GM18519 (cell line): ENCODE measurements around the gene ST6GAL2.

Source experiments
- ATAC-seq: cut with Tn5 transposase; IDR thresholded peaks from one replicate; pipeline ENCODE4 v1.9.1; 2021; ENCODE audit warnings: mild to moderate bottlenecking, moderate library complexity; ENCODE audit not compliant: unreplicated experiment, low FRiP score

The ST6GAL2 gene

DNA sequence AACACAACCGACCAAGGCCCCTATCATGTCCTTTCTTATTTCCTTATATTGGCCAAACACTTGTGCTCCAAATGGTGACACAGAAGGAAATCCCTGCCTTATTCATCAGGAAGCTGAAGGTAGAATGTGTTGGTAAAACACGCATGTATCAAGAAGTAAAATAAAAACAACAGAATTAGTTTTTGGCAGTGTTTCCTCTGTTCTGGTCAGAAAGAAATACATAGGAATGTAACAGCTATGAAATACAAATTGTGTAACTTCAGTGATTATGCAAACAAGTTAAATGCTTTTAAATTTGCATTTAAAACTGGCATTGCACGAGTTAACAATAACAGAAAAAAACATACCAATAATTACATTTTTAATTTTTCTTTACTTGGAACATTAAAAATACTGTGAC is 19.3 kb downstream of the ST6GAL2 start:
- ATAC-seq = no peak

DNA sequence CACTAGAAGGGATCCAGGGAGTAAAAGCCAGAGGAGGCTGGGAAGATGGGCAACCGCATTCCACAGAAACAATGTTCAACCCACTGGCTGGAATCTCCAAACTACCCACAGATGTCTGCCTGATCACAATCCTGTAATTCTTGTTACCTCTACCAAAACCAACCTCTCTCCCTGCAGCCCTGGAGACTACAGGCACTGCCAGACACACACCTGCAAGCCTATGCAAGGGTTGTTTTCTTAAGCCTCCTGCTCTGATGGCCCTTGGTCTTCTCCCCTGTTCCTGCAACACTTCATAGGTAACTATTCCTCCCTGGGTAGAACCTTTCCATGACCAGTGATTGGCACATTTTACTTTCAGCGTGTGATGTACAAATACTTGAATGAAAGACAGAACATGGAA is 21.9 kb downstream of the ST6GAL2 start:
- no peak for ATAC-seq

DNA sequence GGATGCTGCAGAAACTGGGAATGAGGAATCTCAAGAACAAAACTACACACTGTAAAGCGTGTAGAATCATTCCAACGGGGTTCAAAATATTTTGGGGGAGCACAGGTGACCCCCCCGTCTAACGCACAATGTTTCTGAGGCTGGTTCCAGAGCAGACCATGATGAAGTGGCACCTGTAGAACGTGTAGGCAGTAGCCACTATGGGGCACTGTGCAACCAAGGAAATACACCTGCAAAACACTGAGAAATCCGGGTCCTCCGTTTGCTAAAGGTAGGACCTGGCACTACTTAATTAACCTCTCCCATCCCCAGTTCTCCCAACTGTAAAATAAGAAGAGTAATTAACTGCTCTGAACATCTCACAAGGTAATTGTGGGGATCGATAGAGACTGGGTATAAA is 22.6 kb downstream of the ST6GAL2 start:
- ATAC-seq = no peak

DNA sequence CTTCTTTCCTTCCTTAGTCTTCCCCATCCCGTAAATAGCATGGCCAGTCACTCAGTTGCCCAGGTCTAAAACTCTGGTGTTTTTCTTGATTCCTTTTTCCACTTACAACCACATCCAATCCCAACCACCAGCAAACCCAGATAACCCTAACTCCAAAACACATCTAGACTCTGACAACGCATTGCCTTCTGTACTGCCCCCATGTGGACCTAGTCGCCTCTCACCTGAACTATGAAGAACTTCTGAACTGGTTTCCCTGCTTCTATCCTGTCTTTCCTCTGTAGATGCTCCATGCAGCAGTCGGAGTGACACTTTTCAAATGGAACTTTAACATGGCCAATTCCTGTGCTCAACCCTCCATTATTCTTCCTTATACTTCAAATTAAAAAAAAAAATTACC is 26.5 kb downstream of the ST6GAL2 start:
- no peak for ATAC-seq

DNA sequence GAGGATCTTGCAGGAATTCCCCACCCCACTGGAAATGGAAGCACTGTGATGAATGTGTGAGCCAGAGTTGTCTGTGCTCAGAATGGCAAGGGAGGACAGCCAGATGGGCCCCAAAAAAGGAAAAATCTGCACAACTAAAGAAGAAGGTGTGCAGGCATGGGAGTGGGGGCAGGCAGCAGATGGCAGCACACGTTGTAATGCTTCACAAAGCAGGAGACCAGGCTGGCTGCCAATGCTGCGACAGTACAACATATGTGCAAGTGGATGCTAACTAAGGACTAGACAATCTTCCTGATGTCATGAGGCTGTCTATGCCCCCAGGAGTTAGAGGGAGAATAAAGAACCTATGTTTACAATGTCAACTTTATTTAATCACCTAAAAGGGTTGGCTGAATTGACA is 27.2 kb downstream of the ST6GAL2 start:
- ATAC-seq = no peak

DNA sequence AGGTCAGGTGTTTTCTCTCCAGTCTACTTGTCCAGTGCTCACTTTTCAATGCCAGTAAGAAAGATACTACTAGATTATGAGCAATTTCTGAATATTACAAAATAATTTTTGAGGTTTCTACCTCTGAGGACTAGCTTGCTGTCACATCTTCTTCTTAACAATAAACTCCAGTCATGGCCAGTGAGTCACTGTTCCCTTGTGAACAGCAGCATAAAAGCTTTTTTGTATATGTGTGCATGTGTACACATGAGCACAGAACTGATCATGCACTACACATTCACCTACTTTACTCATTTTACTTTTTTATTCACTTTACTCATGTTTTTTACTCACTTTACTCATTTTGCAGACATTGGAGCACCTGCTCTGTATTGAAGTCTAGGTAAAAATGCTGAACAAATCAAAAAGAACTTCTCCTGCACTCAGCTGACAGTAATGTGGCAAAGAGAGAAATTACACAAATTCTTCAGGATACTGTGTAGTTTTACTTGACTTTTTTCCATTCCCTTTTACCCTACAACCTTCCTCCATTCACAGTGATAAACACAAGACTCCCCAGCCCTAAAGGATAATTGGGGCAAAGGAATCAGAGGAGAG is 28.0 kb downstream of the ST6GAL2 start:
- ATAC-seq = no peak

DNA sequence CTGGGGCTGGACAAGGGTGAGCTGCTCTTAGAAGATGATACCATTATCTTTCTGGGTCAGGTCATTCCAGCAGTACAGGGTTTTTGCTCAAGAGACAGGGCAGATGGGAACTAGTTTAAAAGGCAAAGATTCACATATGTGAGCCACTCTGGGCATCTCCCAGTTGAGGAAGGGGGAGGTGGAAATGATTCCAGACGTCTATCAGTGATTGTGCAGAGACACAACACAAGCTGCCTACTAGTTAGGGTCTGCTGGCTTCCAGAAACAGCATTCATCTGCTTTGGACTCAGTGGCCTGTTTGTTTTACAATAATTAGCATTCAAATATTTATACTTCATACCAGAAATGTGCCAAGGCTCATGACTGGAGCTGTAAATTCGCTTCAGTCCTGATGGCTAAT is 32.3 kb downstream of the ST6GAL2 start:
- ATAC-seq = no peak

DNA sequence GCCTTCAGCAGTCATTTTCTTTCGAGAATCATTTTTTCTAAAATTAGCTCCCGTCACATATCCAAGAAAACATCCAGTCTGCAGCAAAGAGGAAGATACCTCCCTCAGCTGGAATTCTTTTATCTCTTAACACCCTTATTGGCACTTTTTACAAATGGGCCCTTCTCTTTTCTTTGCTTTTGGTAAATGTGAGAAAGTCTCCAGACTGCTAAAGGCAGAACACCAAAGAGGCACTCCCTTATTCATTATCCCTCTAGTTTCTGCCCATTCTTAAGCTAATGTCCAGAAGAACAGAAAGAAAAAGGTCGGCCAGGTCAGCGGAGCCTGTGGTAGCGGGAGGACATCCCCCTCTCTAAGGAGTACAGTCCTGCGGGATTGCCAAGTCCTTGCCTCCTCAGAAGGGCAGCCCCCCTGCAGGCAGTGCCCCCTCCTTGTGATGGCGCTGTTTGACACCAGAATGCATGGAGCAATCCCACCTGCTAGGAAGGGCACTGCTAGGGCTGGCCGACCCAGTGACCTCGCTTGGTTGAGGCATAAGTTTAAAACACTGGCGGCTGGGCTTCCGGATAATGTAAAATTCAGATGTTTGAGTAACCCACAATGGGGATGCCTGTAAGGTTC is 34.0 kb downstream of the ST6GAL2 start:
- ATAC-seq = no peak

DNA sequence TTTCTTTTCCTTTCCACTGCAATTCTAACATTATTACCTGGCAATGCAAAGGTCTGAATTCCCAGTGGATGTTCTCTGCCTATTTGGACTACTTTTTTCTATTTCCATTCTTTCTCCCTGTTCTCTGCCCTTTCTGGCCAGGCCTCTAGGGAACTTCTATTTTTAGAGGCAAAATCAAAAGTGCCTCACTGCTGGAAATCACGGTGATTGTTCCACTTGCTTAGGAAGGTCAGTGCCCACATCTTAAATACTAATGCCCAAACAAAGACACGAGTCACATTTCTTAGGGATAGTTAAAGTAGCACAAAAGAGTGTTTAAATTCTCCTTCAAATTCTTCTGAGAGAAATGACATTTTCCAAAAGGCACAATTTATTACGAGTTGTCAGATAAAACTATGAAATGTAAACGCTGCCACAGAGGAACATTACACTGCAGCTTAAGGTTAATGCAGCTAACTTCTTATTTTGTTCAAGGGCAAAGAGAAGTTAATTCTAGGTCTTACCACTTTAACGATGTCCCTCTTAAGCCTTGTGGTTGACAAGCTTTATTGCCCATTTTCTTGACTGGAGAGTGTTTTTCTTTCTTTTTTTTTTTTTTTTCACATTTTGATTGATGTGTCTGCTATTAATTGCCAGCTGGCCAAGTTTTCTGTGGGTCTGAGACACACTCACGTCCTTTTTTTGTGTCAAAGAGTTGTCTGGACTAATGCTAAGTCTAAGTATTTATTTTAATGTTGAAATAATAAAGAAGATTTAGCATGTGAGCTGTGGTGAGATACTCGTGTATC is 34.7 kb downstream of the ST6GAL2 start:
- no peak for ATAC-seq

DNA sequence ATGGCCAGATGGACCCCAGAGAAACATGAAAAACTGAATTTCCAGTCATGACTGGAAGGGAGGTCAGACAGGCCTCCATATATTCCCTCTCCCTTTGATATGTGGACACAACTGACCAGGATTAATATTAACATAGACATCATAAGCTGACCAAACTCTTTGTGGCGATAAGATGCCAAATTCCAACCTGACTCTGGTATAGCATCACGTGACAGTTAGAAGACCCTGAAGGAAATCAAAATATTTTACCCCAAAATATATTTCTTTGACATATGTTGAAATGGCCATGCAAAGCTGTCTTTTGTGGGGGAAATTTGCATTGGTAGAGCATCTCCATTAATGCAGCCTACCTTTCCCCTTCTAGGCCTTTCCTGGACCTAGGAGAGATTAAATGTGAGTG is 36.7 kb downstream of the ST6GAL2 start:
- ATAC-seq = no peak

DNA sequence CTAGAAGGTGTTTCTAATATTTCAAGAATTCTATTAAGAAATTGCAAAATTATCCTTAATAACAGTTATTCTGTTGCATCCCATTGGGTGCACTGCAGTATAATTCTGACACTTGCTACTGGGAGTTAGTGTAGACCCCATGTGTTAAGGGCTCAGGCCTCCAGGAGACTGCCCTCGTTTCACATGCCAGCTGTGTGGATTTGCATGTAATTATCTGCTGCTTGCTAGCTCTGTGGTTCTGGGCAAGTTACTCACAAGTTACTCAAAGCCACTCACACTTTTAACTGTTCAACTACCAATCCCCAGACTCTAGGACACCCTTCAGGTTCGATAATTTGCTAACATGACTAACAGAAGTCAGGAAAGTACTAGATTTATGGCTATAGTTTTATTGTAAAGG is 38.6 kb downstream of the ST6GAL2 start:
- ATAC-seq = no peak

DNA sequence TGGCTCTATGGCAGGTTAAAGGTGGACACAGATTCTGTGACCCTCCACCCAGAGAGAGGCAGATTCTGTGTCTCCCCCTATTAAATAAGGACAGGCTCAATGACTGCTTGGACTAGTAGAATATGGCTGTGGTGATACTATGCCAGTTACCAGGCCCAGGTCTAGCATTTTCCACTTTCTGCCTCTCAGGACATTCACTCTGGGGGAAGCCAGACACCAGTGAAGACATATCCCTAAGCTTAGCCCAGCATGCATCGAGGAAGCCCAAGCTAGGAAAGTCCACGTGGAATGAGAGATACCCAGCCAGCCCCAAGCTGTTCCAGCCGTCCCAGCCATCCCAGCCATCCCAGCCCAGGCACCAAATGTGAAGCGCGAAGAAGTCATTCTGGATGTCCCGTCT is 40.3 kb downstream of the ST6GAL2 start:
- ATAC-seq = no peak

DNA sequence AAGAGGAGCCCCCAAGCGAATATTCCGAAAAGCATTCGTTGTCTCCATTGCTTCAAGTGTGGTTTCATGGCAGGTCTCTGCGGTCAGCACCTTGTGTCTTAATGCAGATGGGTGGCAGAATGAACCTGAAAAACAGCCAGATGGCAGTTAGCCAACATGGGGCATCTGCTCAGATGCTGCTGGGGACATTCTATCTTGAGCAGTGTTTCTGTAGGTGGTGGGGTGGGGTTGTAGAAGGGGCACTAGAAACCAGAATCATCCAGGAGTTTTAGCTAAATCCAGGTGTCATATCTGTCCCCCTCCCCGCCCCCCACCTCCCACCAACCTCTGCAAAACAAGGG is 42.1 kb downstream of the ST6GAL2 start:
- no peak for ATAC-seq

DNA sequence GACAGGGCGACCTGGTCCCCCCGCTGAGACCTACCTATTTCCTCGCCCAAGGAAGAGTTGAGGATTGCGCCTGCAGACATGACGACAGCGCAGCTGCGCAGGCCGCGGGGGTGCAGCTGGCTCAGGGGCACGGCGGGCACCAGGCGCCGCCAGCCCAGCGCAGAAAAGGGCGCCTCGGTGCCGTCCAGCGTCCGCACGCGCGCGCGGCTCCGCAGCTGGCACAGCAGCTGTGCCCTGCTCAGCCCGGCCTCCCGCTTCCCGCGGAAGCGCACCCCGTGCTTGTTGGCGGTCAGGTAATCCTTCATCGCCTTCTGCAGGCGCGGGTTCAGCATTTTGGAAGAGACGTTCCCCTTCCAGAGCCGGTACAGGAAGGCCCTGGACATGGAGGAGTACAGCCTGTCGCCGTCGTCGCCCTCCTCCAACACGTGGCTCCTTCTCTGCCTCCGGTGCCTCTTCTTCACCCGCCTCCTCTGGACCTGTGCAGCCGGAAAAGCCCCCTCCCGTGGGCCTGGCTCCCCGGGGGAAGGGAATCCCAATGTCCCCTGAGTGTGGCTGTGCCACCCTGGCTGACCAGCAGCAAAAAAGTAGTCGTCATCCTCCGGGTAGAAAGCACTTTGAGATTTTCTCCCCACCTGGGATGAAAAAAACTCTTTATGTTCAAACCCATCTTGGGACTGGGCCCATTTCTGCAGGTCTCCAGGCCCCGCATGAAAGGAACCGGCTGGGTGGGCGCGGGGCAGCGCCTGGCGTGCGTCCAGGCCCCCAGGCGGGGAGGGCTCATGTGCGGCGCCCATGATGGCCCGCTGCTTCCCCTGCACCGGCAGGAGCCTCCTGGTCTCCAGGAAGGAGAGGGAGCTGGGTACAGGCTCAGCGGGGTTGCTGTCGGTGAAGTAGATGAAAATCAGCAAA is 42.7 kb downstream of the ST6GAL2 start:
- no peak for ATAC-seq

DNA sequence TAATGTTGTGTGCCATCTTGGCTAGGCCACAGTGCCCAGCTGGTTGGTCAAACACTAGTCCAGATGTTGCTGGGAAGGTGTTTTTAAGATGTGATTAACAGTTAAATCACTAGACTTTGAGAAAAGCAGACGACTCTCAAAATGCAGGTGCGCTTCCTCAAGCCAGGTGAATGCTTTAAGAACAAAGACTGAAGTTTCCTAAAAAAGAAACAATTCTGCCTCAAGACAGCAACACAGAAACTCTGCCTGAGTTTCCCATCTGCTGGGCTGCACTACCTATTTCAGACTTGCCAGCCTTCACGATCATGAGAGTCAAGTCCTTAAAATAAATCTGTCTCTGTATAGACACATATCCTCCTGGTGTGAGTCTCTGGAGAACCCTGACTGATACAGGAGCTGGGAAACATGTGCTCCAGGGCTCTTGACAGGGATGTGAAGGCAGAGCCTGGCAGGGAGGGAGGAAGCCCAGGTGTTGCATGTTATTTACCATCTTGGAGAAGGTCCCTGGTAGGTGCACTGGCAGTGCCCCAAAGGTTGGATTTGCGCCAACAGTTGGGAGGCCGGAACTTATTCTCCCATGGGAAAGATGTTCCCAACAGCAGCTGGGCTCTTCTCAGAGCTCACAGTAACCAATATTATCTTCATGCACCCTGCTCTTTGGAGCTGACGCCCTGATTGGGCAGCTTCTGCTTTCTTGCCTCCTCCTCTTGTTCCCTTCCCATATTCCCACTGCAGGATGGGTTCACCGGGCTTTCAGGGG is 43.9 kb downstream of the ST6GAL2 start:
- ATAC-seq = no peak

DNA sequence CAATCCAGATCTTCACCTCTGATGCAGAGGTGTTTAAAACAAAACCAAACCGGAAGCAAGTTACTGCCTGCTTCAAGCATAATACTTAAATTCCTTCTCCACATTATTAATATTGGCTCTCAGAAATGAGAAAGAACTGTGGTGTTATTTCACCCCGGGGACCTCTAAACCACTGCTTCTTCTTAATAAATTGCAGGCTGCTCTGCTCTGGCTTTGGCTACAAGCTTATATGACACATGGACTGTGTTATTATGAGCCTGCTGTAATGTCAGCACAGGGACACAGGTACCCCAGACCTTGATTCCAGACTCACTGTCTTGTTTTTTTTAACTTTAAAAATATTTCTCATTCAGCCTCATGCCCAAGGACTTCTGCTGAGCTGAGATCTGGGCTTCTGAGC is 45.1 kb downstream of the ST6GAL2 start:
- ATAC-seq = no peak

DNA sequence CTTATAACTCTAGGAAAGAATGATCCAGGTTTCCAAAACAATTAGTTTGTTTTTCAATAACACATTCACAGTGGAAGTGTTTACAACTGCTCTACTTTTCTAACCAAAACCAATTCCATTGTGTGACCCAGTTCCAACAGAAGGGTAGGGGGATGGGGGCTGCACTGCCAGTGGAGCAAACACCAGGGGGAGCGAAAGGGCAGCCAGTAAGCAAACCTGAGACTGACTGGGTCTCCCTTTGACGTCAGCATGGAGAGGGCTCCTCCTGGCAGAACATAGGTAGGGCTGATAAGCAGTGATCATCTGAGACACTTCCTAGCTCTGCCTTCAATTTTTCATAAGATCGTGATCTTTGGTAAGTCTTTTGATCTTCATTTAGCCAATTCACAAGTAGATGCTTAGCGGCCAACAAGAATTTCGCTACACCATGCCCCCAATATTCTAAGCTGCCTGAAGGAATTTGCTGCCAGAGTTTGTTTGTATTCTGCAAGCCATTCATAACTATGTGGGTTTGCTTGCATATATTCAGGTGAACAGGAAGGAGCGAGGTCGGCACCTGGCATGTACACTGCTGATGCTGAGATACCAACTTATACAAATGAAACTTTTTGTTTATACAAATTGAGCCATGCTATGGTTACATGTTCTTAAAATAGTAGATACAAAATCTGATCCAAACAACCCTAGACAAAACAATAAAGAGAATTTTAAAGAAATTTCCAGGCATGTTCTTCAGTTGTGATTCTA is 45.9 kb downstream of the ST6GAL2 start:
- ATAC-seq = no peak

DNA sequence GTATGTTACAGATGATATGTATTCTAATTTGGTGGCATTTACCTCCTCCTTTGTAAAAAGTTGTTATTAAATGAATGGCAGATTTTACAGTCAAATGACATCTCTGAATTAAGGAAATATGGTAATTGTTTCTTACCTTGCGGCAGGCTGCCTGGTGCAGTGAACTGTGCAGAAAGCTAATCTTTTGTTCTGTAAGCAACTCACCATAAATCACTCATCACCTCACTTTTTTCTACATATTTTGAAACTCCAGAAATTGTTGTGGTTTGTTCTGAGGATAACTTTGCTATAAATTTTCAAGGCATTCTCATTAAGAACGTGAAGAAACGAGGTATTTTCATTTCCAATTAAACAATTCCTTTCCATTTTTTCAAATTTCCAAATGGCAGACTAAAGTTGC is 52.7 kb downstream of the ST6GAL2 start:
- ATAC-seq = no peak

DNA sequence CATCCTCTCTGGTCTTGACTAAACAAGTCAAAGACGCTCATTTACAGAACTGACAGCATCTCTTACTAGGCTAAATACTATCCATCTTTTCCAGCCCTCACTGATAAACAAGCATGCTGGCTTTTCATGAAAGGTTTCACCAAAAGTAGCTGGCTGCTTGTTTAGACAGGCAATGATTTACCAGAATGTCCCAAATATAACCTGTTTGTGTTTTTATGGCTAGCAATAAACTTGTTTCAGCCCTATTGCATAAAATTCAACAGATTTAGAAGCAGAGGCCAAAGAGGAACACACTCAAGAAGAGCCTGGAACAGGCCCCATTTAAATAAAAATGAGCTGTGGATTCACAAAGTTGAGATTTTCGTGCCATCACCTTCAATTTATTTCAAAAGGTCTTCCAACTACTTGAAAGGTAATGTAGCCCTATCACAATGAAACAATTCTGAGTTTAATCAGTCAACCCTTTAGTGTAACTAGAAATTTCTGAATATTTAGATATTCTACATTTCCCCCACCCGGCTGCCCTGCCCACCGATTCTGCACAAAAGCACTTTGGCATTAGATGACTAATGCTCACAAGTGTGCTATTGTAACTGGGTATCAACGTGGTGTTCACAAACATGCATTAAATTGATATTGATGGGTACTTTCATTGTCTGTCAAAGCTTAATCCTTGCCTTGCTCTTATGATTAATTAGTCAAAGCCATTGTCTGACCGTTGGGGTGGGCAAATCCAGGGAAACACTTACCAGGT is 54.0 kb downstream of the ST6GAL2 start:
- ATAC-seq = no peak
